Measurements from ENCODE around the gene TPPP2.
"Not testable (repeated sequence)": the region's sequence is repeated elsewhere in the genome, so short reads cannot be mapped to it uniquely, and the experiment has no call there.

TPPP2 gene

DNA sequence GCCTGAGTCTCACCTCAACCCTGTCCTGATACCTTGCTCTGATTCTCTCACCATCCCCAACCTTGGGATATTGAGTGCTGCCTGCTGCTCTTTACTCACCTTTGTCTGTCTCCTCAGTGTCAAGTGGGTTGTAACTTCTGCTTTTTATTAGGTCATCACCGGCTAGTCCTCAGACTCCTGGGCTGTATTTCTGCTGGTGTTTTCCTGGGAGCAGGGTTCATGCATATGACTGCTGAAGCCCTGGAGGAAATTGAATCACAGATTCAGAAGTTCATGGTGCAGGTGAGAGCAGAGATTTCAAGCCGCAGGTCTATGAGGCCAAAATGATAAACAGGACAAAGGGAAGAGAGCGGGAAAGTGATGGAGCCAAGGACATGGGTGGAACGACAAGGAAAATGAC, 30.4 kb upstream of the TPPP2 start:
- no peak for TF ChIP-seq CTCF (IDR thresholded peaks at IDR 0.05; ENCODE audit: low read depth, low read length, missing control alignments)
- DNase-seq (ENCODE audit: low read depth), result no peak
- no peak overlapping the region for H3K4me3 ChIP-seq (ENCODE audit: low read depth, low read length)
- in situ Hi-C loops (cut with HindIII; ENCODE audit: low sequenced_read_pairs), result no loop called here

DNA sequence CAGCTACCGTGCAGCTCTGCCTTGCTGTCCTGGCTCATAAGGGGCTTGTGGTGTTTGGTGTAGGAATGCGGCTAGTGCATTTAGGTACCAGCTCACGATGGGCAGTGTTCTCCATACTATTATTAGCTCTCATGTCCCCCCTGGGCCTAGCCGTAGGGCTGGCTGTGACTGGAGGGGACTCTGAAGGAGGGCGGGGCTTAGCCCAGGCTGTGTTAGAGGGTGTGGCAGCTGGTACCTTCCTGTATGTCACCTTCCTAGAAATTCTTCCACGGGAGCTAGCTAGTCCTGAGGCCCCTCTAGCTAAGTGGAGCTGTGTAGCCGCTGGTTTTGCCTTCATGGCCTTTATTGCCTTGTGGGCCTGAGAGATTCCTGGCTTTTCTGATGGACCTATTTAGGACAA, 28.8 kb upstream of the TPPP2 start:
- in situ Hi-C loops (cut with HindIII; ENCODE audit: low sequenced_read_pairs), result no loop called here
- DNase-seq (ENCODE audit: low read depth), result no peak
- no peak overlapping the region for H3K4me3 ChIP-seq (ENCODE audit: low read depth, low read length)
- TF ChIP-seq CTCF (IDR thresholded peaks at IDR 0.05; ENCODE audit: low read depth, low read length, missing control alignments), result no peak

DNA sequence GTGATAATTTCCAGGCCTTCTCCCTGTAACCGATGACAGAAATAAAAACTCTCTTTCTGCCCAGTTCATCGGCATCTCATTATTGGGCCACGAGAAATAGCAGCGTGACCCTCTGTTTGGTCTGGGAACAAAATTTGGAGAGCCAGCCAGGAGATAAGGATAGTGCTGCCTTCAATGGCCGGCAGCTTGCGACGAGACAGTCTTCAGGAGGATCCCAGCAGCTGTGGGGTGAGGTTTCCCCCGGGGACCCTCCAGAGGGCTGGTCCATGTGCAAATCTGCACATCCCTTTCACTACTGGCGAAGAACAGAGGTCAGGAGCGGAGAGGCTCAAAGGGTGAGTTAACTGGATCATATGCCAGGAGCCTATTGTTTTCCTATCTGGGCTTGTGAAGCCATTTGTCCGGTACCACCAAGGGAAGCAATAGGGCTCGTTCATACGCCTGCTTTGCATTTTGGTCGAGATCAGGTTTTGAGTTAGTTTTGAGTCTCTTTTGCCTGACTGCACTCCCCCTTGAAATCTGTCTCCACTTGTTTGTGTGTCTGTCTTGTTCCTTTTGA, 26.1 kb upstream of the TPPP2 start:
- no peak overlapping the region for H3K4me3 ChIP-seq (ENCODE audit: low read depth, low read length)
- in situ Hi-C loops (cut with HindIII; ENCODE audit: low sequenced_read_pairs), result no loop called here
- DNase-seq (ENCODE audit: low read depth), result no peak
- TF ChIP-seq CTCF (IDR thresholded peaks at IDR 0.05; ENCODE audit: low read depth, low read length, missing control alignments), result no peak

- in situ Hi-C loops (cut with HindIII; ENCODE audit: low sequenced_read_pairs); H3K4me3 ChIP-seq (ENCODE audit: low read depth, low read length); DNase-seq (ENCODE audit: low read depth): not testable (repeated sequence)
Observed at GRCh38 chr14:21009721-21010120, 20.3 kb upstream of the TPPP2 start.

DNA sequence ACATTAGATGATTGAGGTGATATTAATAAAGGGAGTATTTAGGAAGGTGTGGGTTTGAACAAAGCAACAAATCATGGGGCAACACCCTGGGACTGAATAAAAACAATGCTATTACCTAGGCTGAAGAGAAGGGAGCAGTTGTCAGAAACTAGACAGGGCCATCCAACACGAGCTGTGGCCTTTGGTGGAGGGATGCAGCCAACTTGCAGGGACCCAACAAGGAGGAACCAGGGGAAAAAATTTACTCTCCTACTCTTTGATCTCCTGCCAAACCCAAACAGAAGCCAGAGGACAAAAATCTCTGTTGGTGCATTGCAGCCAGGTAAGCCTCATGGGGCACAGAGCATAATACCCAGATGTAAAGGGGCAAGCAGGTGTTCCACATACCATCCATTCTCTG, 18.9 kb upstream of the TPPP2 start:
- DNase-seq (ENCODE audit: low read depth), result no peak
- in situ Hi-C loops (cut with HindIII; ENCODE audit: low sequenced_read_pairs), result no loop called here
- no peak for TF ChIP-seq CTCF (IDR thresholded peaks at IDR 0.05; ENCODE audit: low read depth, low read length, missing control alignments)
- H3K4me3 ChIP-seq (ENCODE audit: low read depth, low read length), result no peak overlapping the region

DNA sequence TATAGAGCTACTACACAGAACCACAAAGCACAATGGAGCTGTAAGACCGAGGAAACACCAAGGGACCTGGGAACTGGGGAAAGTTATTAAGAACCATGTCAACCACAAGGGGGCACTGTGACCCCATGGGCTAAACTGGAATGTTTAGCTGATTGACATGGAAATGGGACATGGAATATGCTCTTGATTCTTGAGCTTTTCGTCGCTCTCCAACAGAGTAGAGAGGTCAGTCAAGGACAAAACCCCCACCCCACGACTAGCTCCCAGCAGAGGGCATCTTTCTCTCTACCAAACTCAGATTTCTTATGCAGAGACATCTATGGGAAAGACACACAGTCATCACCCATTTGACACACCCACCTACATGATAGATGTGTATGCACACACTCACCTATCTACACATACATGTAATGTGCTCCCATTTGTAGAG, 15.2 kb upstream of the TPPP2 start:
- H3K4me3 ChIP-seq (ENCODE audit: low read depth, low read length), result no peak overlapping the region
- TF ChIP-seq CTCF (IDR thresholded peaks at IDR 0.05; ENCODE audit: low read depth, low read length, missing control alignments), result peak; percentile 92
- in situ Hi-C loops (cut with HindIII; ENCODE audit: low sequenced_read_pairs), result no loop called here

GRCh38 chr14:21015312-21015711, 14.7 kb upstream of the TPPP2 start:
- TF ChIP-seq CTCF (IDR thresholded peaks at IDR 0.05; ENCODE audit: low read depth, low read length, missing control alignments), result no peak
- no peak overlapping the region for H3K4me3 ChIP-seq (ENCODE audit: low read depth, low read length)
- no peak for DNase-seq (ENCODE audit: low read depth)
- in situ Hi-C loops (cut with HindIII; ENCODE audit: low sequenced_read_pairs), result no loop called here

More for the DNA sequence above, 15.2 kb upstream of the TPPP2 start:
- peak; percentile 76 for DNase-seq (ENCODE audit: low read depth)
